Ovary (tissue), 9 donors: ENCODE results near the gene CACNA1H. TPM values are rescaled to one million over a fixed set of nuclear protein-coding genes. Genes with fewer than 3 reads are reported as not detected.

Source experiments
- DNase-seq, 5 donors: peaks; one replicate each; pipeline ENCODE4 v3.0.0-alpha.2; 2019 to 2020
- H3K27ac ChIP-seq, 2 donors: fragments of 200-600 bp; one replicate each; pipeline versions ENCODE4 v1.5.1 to v1.8.0; 2019 to 2022
- H3K27me3 ChIP-seq: fragments of 200-600 bp; one replicate; pipeline ENCODE4 v1.8.0; 2022
- H3K36me3 ChIP-seq: fragments of 200-600 bp; sonication (generic); one replicate; pipeline ENCODE4 v1.5.1; 2019
- H3K4me1 ChIP-seq: one replicate; pipeline ENCODE4 v1.8.1; 2013; ENCODE audit warnings: mild to moderate bottlenecking, moderate library complexity; ENCODE audit not compliant: insufficient read depth
- H3K4me3 ChIP-seq: fragments of 200-600 bp; sonication (generic); one replicate; pipeline ENCODE4 v1.5.1; 2017
- H3K9me3 ChIP-seq, 2 donors: fragments of 200-600 bp in 1 of 2; sonication (generic) in 1 of 2; one replicate each; pipeline versions ENCODE4 v1.5.1 to v1.8.1; 2013 to 2019; ENCODE audit warnings: mild to moderate bottlenecking in 1 of 2, moderate library complexity in 1 of 2
- CTCF ChIP-seq, 3 donors: fragments of 450-650 bp in 2 of 3; fragments of 200-600 bp in 1 of 3; IDR thresholded peaks; one replicate each; pipeline versions ENCODE4 v1.5.1 to v1.8.0; 2016 to 2022; ENCODE audit warnings: antibody characterized with exemption in 3 of 3, mild to moderate bottlenecking in 1 of 3
- EP300 ChIP-seq: sonication (generic); formaldehyde crosslinking; IDR thresholded peaks from one replicate; pipeline ENCODE4 v1.6.1; 2017; ENCODE audit warnings: antibody characterized with exemption
- POLR2A ChIP-seq: fragments of 450-650 bp; IDR thresholded peaks from one replicate; pipeline ENCODE4 v1.6.1; 2017; ENCODE audit warnings: antibody characterized with exemption, mild to moderate bottlenecking, moderate library complexity
- WGBS, 3 donors: extraction: QIAGEN DNeasy Blood & Tissue Kit in 1 of 3; methylation state at CpG; one replicate each; pipeline versions ENCODE4 v1.1.5 to v1.1.7; 2013 to 2017; 5-methylcytosine and 5-hydroxymethylcytosine counted together
- intact Hi-C, 4 donors: fragments of 100-400 bp; cut with DNase I; formaldehyde crosslinking; loops; one replicate each; pipeline versions ENCODE4 v1.11.0 to v1.15.1; 2022 to 2023
- polyA plus RNA-seq, 2 donors: library from polyadenylated mRNA; stranded (reverse); fragments of 200-250 nt in 1 of 2; fragments of 350-450 nt in 1 of 2; fragmentation: Illumina TruSeq in 1 of 2; extraction: RNeasy Lipid Tissue Mini Kit (QIAGEN cat#74804) in 1 of 2; gene quantifications; one replicate each; pipeline ENCODE4 v1.2.3, GENCODE V29; 2013 to 2014
- total RNA-seq, 7 donors: library from RNA; depleted of rRNA in 2 of 7; stranded (reverse); fragments of >200 nt in 2 of 7; fragmentation: NEBNext Ultra II Directional in 3 of 7; extraction: Animal tissue kit (Norgen Biotek cat#: 25700) in 3 of 7; gene quantifications; one replicate each; pipeline versions ENCODE4 v1.1.0 to v1.2.4, GENCODE V29; 2016 to 2023
- donor health status: DM: no; HTN: no; CAD: no; lungs with moderate emphysema.
- donor health status: DM: no; HTN: no; CAD: no.
- donor health status: Bipolar disorder and iron deficiency.
- donor health status: DM: yes; HTN: yes; CAD: no.
- donor health status: DM: no; HTN: no; CAD: no.
- donor health status: DM: yes; HTN: yes; CAD: no.

Gene CACNA1H
- total and polyA plus RNA-seq, 9 donors: 7.3 to 217 (median 106) TPM

GRCh38 chr16:1271380-1271723 is 118.4 kb downstream of the CACNA1H start:
- intact Hi-C loops: no loop called here
- no peak overlapping the region for H3K4me3 ChIP-seq
- TF ChIP-seq EP300 (no peak), POLR2A (no peak), CTCF (IDR thresholded peaks at IDR 0.05) (no peak)
- H3K9me3 ChIP-seq: no peaks in the 10 kb centered on the region
- H3K27ac ChIP-seq: no peak overlapping the region
- no peaks in the 10 kb centered on the region for H3K4me1 ChIP-seq
- no peak for DNase-seq
- no peaks in the 10 kb centered on the region for H3K36me3 ChIP-seq
- no peaks in the 10 kb centered on the region for H3K27me3 ChIP-seq
- 73 to 78% (median 77%) methylated on average over 12 of the region's 12 CpGs for WGBS, 3 donors

Other genes starting within 250 kb of the CACNA1H start
- gene LMF1, start 182.1 kb upstream of the CACNA1H start, total RNA-seq: 10 to 100 TPM; 18.7 to 31.9 (median 23.8) TPM
- 10 to 100 TPM in 1 of 2 donors, 1 to 10 TPM in 1; 7.8 to 17.8 TPM for gene LMF1, start 182.1 kb upstream of the CACNA1H start, polyA plus RNA-seq
- under 1 TPM; 0.08 to 0.48 (median 0.32) TPM for gene SOX8, start 171.3 kb upstream of the CACNA1H start, total RNA-seq
- under 1 TPM; 0.25 to 0.52 TPM for gene SOX8, start 171.3 kb upstream of the CACNA1H start, polyA plus RNA-seq
- gene SSTR5, start 80.4 kb upstream of the CACNA1H start, total RNA-seq: not detected
- gene SSTR5, start 80.4 kb upstream of the CACNA1H start, polyA plus RNA-seq: not detected
- gene C1QTNF8, start 56.9 kb upstream of the CACNA1H start, total RNA-seq: under 1 TPM in 1 of 7 donors, not detected in 6; 0.80 TPM
- gene C1QTNF8, start 56.9 kb upstream of the CACNA1H start, polyA plus RNA-seq: not detected
- 1 to 10 TPM in 1 of 7 donors, under 1 TPM in 1, not detected in 5; 0.22 to 1.3 TPM for gene TPSG1, start 72.2 kb downstream of the CACNA1H start, total RNA-seq
- gene TPSG1, start 72.2 kb downstream of the CACNA1H start, polyA plus RNA-seq: under 1 TPM in 1 of 2 donors, not detected in 1; 0.08 TPM
- 1 to 10 TPM in 4 of 7 donors, not detected in 3; 1.4 to 7.4 (median 4.4) TPM for gene TPSB2, start 77.1 kb downstream of the CACNA1H start, total RNA-seq
- 10 to 100 TPM in 1 of 2 donors, 1 to 10 TPM in 1; 1.0 to 17.3 TPM for gene TPSB2, start 77.1 kb downstream of the CACNA1H start, polyA plus RNA-seq
- gene TPSAB1, start 87.6 kb downstream of the CACNA1H start, total RNA-seq: 10 to 100 TPM in 1 of 7 donors, 1 to 10 TPM in 3, under 1 TPM in 1, not detected in 2; 0.83 to 12.5 (median 8.3) TPM
- 10 to 100 TPM in 1 of 2 donors, 1 to 10 TPM in 1; 3.1 to 16.2 TPM for gene TPSAB1, start 87.6 kb downstream of the CACNA1H start, polyA plus RNA-seq
- under 1 TPM in 3 of 7 donors, not detected in 4; 0.23 to 0.69 (median 0.65) TPM for gene TPSD1, start 103.0 kb downstream of the CACNA1H start, total RNA-seq
- gene TPSD1, start 103.0 kb downstream of the CACNA1H start, polyA plus RNA-seq: under 1 TPM in 1 of 2 donors, not detected in 1; 0.56 TPM
- gene UBE2I, start 156.5 kb downstream of the CACNA1H start, total RNA-seq: 100 to 1,000 TPM in 5 of 7 donors, 10 to 100 TPM in 2; 63.9 to 180 (median 145) TPM
- 100 to 1,000 TPM; 104 to 258 TPM for gene UBE2I, start 156.5 kb downstream of the CACNA1H start, polyA plus RNA-seq
- gene BAIAP3, start 180.5 kb downstream of the CACNA1H start, total RNA-seq: 10 to 100 TPM in 1 of 7 donors, 1 to 10 TPM in 5, under 1 TPM in 1; 0.25 to 26.1 (median 2.6) TPM
- under 1 TPM; 0.25 to 0.63 TPM for gene BAIAP3, start 180.5 kb downstream of the CACNA1H start, polyA plus RNA-seq
- gene TSR3, start 198.8 kb downstream of the CACNA1H start, total RNA-seq: 10 to 100 TPM; 28.6 to 74.6 (median 41.5) TPM
- gene TSR3, start 198.8 kb downstream of the CACNA1H start, polyA plus RNA-seq: 10 to 100 TPM in 1 of 2 donors, 1 to 10 TPM in 1; 6.3 to 40.7 TPM
- 10 to 100 TPM; 47.8 to 68.1 (median 55.4) TPM for gene GNPTG, start 198.8 kb downstream of the CACNA1H start, total RNA-seq
- gene GNPTG, start 198.8 kb downstream of the CACNA1H start, polyA plus RNA-seq: 10 to 100 TPM; 26.0 to 67.8 TPM